UCSD-AML1 (cell line): ENCODE measurements around the gene IGSF21.

Source experiments
- DNase-seq: peaks from one replicate; lab custom pipeline; 2025; ENCODE audit not compliant: unreplicated experiment; lab: John Stamatoyannopoulos, UW

The IGSF21 gene

DNA sequence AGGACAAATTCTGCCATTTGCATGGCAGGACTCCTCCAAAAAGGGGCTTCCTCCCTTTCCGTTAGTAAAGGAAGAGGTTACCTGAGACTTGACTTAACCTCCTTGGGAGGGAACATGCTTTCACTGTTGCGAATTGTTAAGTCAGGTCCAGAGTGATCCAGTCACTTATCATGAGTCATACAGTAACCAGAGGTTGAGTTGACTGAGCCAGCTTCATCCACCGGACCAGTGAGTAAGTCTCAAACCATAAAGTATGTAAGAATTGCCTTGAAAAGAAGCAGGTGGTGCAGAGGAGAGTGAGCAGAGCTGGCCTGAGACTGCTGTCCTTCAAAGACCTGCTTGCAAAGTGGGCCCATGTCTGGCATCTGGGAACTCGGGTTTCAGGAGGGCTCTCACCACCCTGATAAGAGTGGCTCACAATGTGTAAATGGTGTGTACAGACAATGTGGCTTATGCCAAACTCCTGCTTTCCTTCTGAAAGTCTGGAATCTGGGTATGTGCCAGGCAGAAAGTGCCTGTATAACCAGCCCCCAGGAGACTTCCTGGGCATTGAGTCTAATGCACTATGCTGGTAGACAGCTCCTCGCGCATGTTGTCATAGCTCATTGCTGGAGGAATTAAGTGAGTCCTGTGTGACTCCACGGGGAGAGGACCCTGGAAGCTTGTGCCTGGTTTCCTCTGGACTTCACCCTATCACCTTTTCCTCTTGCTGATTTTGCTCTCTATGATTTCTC, 288.8 kb downstream of the IGSF21 start:
- no peak for DNase-seq

DNA sequence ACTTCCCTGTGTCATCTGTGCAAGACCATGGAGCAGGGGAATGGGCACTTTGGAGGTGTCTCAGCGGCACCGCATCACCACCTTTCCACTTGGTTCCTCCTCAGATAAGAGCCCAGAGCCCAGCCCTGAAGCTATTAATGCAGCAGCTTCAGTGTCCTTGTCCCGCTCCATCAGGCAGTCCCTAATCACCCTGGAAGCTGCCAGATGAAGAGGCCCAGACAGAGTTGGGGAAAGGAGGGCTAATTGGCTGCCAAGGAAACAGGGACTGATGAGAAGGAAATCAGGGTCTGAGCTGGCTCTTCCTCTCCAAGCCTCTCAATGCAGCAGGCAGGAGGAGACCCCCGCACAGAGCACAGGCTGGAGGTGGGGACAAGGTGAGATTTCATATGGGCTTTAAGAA, 290.0 kb downstream of the IGSF21 start:
- DNase-seq = no peak

DNA sequence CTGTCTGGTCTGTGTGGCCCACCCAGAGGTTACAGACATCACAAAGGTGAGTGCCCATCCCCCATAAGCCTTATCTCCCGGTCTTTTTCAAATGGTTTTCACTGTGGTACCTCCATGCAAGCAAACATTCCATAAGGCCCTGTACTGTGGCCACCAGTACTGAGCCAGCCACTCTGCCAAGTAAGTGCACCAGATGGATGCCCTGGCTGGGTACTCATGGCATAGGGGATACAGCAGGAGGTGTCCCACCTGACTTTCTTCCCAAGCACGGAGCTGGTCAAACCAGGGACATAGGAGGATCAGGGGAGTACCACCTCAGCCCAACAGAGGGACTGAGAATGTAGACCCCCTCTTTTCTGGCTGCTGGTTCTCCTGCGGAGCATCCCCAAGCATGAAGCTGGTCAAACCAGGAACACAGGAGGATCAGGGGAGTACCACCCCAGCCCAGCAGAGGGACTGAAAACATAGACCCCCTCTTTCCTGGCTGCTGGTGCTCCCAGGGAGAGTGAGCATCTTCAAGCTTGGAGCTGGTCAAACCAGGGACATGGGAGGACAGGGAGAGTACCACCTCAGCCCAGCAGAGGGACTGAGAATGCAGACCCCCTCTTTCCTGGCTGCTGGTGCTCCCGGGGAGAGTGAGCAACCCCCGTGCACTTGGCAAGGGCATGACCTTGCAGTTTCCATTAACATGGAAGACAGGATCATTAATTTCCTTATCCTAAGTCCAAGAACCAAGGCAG, 291.4 kb downstream of the IGSF21 start:
- no peak for DNase-seq

DNA sequence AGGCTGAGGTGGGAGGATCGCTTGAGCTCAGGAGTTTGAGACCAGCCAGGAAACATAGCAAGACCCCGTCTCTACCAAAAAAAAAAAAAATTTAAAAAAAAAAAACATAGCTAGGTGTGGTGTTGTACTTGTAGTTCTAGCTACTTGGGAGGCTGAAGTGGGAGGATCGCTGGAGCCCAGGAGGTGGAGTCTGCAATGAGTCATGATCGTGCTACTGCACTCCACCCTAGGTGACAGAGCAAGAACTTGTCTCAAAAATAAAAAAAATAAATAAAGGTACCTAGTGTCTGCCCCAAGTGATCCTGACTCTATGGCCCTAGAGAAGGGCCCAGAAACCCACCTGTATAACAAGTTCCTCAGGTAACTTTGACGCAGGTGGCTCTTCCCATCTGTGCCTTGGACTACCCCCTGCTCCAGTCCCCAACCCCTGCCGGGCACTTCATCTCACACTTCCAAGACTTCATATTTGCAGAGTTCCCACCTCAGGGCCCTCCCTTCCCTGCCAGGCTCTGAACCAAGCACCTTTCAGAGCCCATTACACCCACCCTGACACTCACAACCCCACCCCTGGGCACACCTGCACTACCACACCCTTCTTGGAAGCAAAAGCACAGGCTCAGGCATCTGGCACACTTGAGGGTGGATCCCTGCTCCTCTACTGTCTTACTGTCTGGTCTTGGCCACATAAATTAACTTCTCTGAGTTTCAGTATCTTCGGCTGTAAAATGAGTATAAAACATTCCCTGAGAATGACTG, 292.9 kb downstream of the IGSF21 start:
- no peak for DNase-seq

DNA sequence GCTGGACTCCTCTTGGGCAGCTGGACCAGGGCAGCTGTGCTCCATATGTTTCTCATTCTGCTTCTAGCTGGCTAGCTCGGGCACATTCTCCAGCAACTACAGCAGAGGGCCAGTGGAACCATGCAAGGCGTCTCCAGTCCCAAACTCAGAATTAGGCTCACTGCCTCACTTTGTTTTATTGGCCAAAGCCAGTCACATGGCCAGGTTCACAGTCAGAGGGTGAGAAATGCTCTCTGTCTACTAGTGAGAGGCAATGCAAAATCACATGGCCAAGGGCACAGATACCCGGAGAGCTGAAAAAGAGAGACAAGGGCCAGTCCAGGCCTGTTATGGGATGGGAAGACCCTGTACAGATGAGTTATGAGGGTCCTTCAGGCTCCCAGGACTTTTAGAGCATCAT, 294.3 kb downstream of the IGSF21 start:
- DNase-seq = no peak

DNA sequence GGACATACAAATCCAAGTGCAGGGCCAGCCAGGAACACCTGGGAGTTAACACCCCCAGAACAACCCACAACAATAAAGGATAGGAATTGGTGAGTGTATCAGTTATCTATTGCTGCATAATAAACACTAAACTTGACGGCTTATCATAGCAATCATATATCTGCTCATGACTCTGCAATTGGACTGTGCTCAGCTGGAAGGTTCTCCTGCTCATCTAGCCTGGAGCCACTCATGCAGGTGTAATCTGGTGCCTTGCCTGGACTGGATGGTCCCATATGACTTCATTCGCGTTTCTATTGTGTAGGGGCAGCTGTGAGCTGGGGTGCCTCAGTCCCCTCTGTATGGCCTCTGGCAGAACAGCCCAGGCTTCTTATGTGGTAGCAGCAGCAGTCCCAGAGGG, 296.9 kb downstream of the IGSF21 start:
- DNase-seq = no peak

DNA sequence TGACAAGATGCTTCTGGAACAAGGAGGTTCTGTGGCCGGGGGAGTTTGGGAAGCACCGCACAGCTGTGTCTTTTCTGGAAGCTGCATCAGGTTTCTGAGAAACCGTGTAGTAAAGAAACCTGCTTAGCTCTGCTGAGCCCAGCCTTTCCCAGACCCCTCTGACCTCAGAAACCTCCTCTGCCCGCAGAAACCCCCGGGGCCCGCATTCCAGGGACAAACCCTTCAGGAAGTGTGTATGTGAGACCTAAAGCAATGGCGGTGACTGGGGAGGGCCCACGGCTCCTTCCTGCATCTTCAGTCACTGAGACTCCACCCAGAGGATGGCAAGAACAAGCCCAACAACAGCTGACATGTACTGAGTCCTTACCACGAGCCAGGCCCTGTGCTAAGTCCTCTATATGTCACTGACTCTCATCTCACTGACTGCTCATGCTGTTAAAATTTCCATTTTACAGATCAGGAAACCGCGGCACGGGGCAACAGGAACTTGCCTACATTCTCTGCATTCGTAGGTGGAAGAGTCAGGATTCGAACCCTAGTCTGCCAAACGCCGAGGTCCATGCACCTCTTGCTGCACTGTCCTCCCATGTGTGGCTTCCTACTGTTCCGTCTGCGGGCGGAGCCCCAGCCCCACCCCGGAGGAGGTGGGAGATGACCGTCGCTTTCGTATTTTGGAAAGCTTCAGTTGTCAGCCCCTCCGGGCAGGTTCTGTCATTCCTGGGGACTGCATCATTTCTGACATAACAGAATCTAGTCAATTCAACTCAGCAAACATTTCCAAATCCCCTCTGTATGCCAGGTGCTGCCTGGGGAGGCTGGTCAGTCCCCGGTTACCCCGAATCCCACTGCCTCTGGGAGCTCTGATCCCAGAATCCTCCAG, 299.8 kb downstream of the IGSF21 start:
- DNase-seq = no peak

DNA sequence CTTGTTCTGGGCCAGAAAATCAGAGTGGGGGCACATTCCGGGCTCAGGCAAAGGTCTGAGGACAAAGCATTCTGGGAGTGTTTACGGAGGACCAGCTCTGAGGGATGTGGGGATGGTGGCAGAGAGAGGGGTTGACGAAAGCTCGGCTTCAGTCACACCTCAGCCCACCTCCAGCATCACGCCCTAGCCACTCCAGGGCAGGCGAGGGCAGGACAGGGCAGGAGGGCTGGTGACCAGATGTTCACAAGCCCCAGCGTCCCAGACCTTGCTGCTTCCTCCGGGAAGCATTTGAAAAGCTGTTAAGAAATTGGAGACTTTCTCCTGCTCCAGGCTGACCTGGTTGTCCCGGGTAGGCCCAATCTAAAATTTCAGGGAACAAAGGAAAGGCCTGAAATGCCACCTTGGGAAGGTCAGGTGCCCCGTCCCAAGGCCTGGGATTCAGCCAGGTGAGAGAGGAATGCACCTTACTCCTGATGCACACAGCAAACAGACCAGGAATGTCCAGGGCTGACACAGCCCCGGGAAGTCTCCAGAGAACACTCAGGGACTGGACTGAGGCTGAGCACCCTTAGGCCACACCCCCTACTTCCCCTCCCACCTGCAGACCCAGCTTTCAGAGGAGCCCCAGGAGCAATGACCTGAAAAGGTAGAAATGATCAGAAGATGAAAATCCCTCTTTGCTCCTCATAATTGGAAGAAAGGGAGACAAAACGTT, 301.2 kb downstream of the IGSF21 start:
- DNase-seq = no peak

DNA sequence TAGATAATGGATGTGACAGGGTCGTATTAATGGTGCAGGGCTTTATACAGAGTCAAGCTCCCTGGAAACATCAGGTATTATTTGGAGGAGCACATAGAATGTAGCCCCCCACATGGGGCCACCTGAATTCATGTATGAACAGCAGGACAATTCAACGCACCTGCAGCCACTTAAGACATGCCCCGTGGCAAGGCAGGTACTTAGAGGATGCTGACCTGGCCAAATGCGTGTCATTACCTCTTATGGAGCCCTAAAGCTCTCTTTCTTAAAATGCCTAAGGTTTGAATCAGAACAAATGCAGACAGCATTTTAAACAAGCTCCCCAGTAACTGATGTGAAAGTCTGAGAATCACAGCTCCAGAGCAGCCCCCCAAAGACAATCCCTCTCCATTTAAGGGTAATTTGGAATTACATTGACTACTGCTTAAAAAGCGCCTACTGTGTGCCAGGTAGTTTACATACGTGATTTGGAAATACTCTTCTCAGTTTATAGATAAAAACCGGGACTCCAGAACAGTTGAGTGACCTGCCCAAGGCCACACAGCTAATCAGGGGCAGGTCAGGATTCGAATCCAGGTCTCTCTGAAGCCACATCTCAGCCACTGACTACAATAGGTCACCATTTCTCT, 302.1 kb downstream of the IGSF21 start:
- no peak for DNase-seq

DNA sequence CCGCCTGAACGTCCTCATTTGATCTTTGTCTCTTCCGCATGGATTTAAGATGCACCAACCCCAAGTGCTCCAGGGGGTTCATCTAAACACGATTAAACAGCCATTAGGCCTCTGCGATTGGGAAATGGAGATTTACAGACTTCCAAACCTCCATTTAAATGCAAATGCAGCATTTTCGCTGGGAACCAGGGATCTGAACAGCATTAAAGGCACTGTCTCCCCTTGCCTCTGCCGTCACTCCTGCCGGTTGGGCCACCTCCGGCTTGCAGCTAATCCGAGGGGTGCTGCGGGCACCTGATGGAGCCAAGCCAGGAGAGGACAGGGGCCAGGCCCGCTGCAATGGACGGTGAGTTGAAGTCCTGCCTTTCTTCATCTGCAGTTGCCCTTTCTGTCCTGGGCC, 302.8 kb downstream of the IGSF21 start:
- no peak for DNase-seq

DNA sequence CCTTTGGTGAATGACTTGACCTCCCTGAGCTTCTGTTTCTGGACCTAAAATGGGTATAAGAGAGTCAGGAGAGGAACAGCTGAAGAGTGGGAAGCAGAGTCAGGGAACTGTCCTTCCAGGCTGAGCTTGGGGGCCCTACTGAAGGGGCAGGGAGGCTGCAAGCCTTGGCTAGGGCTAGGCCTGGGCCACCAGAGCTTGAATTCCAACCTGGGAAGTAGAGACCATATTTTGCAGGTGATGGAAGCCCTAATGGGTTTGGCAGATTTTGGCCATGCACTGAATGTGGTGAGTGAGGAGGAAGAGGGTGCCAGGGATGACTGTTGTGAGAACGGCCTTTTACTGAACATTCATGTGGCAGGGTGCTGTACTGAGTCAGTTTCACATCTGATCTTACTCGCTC, 303.7 kb downstream of the IGSF21 start:
- DNase-seq = no peak

DNA sequence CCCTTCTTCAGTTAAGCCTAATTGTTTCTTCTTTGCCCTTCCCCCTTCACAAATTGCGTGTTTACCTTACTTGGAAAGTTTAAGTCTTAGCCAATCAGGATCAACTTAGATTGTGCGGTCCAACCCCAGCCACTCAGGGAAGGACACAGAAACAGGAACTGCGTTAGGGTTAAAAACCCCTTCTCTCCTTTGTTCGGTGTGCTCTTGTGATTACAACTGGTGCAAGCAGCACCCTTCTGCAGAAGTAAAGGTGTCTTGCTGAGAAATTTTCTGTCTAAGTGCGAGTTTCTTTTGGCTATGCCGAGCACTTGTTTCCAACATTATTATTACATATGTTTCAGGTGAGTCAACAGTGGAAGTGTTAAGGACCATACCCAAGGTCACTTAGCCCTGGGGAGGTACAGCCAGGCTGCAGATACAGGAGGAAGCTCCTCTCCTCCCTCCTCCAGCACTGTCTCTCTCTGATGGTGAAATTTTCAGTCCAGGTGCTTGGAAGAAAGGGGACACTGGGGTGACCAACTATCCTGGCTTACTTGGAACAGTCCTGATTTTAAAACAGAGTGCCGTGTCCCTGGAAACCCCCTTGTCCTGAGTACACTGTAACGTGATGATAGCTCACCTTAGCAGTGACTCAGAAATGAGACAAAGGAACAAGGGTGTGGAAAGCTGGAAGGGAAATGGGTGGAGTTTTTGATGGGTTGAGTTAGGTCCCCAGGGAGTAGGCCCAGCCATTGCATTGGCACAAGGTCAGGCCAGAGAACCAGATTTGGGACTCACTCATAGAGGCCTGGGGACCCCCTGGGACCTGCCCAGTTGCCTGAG, 304.4 kb downstream of the IGSF21 start:
- no peak for DNase-seq

DNA sequence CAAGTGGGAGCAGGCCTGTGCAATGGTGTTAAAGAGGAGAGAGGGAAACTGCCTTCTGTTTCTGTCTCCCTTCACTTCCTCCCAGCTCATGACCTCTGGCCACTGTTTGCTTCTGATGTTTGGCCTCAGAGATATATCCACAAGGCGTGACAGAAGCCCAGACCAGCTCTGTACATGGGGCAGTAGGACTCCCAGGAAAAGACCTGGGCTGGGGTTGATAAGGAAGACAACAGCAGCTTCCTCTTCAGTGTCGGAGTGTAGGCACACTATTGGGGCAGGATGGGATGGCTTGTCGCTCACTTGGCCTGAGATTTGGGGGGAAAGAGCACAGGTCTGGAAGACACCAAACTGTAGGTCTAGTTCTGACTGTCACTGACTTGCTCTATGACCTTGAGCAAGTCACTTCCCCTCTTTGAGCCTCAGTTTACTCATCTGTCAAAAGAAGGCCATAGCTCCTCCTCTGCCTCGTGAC, 305.3 kb downstream of the IGSF21 start:
- DNase-seq = no peak

DNA sequence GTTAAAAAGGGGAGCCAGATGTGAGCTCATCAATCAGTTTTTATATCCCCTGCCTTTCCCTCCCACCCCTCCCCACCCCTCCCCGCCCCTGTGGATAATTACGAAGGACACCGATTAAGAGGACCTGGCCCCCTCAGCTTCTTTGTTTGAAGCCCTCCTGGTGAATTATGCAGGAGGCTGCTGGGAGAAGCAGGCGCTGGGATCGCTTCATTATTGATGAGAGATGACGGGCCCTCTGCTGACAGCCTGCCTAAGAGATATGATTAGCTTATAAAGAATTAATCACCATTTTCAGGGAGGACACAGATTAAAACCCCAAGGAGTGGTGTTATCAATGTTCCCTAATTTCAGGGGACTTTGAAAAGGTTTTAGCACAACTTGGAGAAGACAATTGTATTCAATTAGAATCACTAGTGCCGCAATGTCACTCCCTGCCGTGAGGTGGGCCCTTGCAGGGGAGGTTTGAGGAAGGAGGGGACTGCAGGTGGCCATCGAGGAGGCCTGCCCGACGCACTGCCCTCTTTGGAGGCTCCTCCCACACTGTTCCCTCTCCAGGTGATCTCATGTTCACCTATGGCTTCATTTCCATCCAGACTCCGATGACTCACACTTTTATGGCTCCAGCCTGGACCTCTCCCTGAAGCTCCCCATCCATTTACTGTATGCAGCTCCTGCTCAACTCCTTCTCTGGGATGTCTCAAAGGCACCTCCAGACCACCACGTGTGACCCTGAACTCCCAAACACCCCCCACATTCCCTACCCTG, 306.1 kb downstream of the IGSF21 start:
- DNase-seq = no peak

DNA sequence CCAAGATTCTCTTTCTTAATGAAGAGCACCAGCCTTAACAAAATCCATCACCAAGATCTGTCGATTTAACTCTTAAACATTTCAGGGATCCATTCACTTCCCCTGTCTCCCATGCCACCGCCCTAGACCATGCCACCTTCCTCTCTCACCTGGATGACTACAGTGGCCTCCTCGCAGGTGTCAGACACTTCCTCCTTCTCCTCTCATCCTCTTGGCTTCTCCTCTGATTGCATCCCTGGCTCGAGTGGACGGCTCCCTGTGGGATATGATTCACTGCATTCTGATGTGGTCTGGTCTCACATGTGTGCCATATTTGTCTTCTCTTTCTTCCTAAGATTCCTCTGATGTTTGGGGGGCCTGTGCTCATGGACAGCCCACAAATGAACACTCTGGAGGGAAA, 306.7 kb downstream of the IGSF21 start:
- no peak for DNase-seq

DNA sequence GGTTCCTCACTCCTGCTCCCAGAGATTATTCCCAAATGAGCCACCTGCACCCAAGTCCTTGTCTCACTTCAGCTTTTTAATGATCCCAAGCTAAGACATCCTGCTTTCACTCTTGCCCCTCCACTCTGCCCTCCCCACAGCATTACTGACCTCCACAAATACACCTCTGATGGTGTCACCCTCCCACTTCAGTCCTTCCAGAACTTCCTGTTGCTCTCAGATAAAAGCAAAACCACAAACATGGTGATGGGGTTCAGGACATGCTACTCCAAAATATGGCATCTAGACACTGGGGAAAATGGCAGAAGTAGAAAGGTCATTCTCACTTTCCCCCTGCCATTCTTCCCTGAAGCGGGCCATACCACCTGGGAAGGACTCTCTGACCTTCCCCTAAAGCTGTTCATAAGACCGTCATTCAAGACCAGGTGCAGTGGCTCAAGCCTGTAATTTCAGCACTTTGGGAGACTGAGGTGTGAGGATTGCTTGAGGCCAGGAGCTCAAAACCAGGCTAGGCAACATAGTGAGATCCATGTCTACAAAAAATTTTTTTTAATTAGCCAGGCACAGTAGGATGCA, 307.4 kb downstream of the IGSF21 start:
- no peak for DNase-seq

DNA sequence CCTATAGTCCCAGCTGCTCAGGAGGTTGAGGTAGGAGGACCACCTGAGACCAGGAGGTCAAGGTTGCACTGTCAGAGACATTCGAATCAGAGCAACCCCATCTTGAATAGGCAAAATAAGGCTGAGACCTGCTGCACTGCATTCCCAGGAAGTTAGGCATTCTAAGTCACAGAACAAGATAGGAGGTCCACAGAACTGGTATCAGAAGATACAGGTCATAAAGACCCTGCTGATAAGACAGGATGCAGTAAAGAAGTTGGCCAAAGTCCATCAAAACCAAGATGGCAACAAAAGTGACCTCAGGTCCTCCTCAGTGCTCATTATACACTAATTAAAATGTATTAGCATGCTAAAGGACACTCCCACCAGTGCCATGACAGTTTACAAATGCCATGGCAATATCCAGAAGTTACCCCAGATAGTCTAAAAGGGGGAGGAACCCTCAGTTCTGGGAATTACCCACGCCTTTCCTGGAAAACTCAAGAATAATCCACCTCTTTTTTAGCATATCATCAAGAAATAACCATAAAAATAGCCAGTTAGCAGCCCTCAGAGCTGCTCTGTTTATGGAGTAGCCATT, 307.9 kb downstream of the IGSF21 start:
- DNase-seq = no peak
